GM12878 (cell line): ENCODE results near the gene HPCA. TPM values are rescaled to one million over a fixed set of nuclear protein-coding genes. Genes with fewer than 3 reads are reported as not detected.

Source experiments
- ATAC-seq: fragments of 200-7000 bp; cut with Tn5 transposase; 3 replicates; pipeline ENCODE4 v1.9.1; 2020; ENCODE audit warnings: mild to moderate bottlenecking, moderate library complexity
- BruUV-seq: library from RNA; stranded (reverse); fragments of 400-500 nt; replicated peaks from 2 replicates; lab custom pipeline; 2021; lab: Mats Ljungman, UMichigan
- CTCF ChIA-PET: fragments of 300-600 bp; sonication (Branson Sonifier 250); formaldehyde crosslinking; extraction: SDS; loops from one replicate; lab custom pipeline; 2021; ENCODE audit warnings: inconsistent platforms; lab: Yijun Ruan, JAX
- POLR2A ChIA-PET: fragments of 350-600 bp; formaldehyde crosslinking; extraction: SDS; loops from one replicate; lab custom pipeline; 2021; ENCODE audit warnings: inconsistent platforms; lab: Charles Lee
- RAD21 ChIA-PET: fragments of 300-600 bp; sonication (Branson Sonifier 250); formaldehyde crosslinking; loops from one replicate; lab custom pipeline; 2023; ENCODE audit warnings: antibody characterized with exemption; ENCODE audit not compliant: unreplicated experiment; lab: Charles Lee
- SMC1A ChIA-PET: fragments of 300-600 bp; sonication (Branson Sonifier 250); formaldehyde crosslinking; loops from one replicate; lab custom pipeline; 2023; ENCODE audit not compliant: unreplicated experiment, uncharacterized antibody; lab: Charles Lee
- DNase-seq: peaks from one replicate; pipeline ENCODE4 v3.0.0-alpha.2; 2011; ENCODE audit warnings: low read depth, low spot score
- FAIRE-seq: peaks from 3 replicates; lab custom pipeline; 2011; peaks lifted over from hg19 to GRCh38; lab: Jason Lieb, UNC
- H2AFZ ChIP-seq: 2 replicates; pipeline ENCODE4 v1.6.0; 2011; ENCODE audit warnings: low read depth, low read length, control low read depth; ENCODE audit not compliant: control insufficient read depth
- H3K27ac ChIP-seq: 2 replicates; pipeline ENCODE4 v1.5.1; 2011; ENCODE audit warnings: control low read depth; ENCODE audit not compliant: control insufficient read depth, insufficient read depth
- H3K27me3 ChIP-seq, 2 experiments: replicated peaks in 1 of 2; 2 replicates each; pipeline versions ENCODE4 v1.6.0 to v1.6.1; 2011; ENCODE audit warnings: low read length in 1 of 2; ENCODE audit not compliant: control insufficient read depth in 2 of 2, insufficient read depth in 2 of 2
- H3K36me3 ChIP-seq, 2 experiments: 2 replicates each; pipeline ENCODE4 v1.5.1; 2011; ENCODE audit warnings: low read length in 1 of 2; ENCODE audit not compliant: control insufficient read depth in 2 of 2, insufficient read depth in 2 of 2
- H3K4me1 ChIP-seq: 2 replicates; pipeline ENCODE4 v1.6.1; 2011; ENCODE audit warnings: mild to moderate bottlenecking, low read length, moderate library complexity, mixed read lengths; ENCODE audit not compliant: control insufficient read depth, insufficient read depth
- H3K4me2 ChIP-seq: 2 replicates; pipeline ENCODE4 v1.6.0; 2011; ENCODE audit warnings: control low read depth; ENCODE audit not compliant: control insufficient read depth, insufficient read depth
- H3K4me3 ChIP-seq: fragments of 200-600 bp; sonication (generic); 2 replicates; pipeline ENCODE4 v1.5.1; 2016
- H3K79me2 ChIP-seq: 2 replicates; pipeline ENCODE4 v1.6.0; 2011; ENCODE audit warnings: low read length; ENCODE audit not compliant: control insufficient read depth, insufficient read depth
- H3K9ac ChIP-seq: 2 replicates; pipeline ENCODE4 v1.8.0; 2011; ENCODE audit warnings: low read length, control low read depth, mixed read lengths; ENCODE audit not compliant: control insufficient read depth, insufficient read depth
- H3K9me3 ChIP-seq: replicated peaks from 3 replicates; pipeline ENCODE4 v1.5.1; 2011; ENCODE audit warnings: mild to moderate bottlenecking, low read length; ENCODE audit not compliant: control insufficient read depth, insufficient read depth
- H4K20me1 ChIP-seq: 2 replicates; pipeline ENCODE4 v1.6.0; 2011; ENCODE audit not compliant: control insufficient read depth, insufficient read depth
- ASH2L ChIP-seq: fragments of 300-600, 200-600 bp; sonication (generic); IDR thresholded peaks from 2 replicates; pipeline ENCODE4 v1.6.1; 2017; ENCODE audit warnings: low read depth, mild to moderate bottlenecking, borderline replicate concordance
- CEBPB ChIP-seq, 2 experiments: fragments of 150-350 bp in 1 of 2; IDR thresholded peaks; 2 replicates each; pipeline ENCODE4 v1.6.1; 2012 to 2014; ENCODE audit warnings: low read depth in 2 of 2, low read length in 2 of 2, borderline replicate concordance in 1 of 2, inconsistent platforms in 1 of 2
- EED ChIP-seq: sonication (generic); IDR thresholded peaks from 2 replicates; pipeline ENCODE4 v1.6.1; 2016; ENCODE audit warnings: antibody characterized with exemption, low read depth
- KAT2A ChIP-seq: conservative IDR thresholded peaks from 2 replicates; pipeline ENCODE4 v1.6.1; 2011; ENCODE audit warnings: low read depth, low read length; ENCODE audit not compliant: control insufficient read depth
- KDM1A ChIP-seq: fragments of 200-600 bp; sonication (generic); IDR thresholded peaks from 2 replicates; pipeline ENCODE4 v1.6.1; 2016; ENCODE audit warnings: borderline replicate concordance
- LARP7 ChIP-seq: fragments of 450-650 bp; IDR thresholded peaks from 2 replicates; pipeline ENCODE4 v1.6.1; 2017; ENCODE audit warnings: mild to moderate bottlenecking
- MTA2 ChIP-seq: fragments of 450-650 bp; IDR thresholded peaks from 2 replicates; pipeline ENCODE4 v1.6.1; 2016; ENCODE audit warnings: low read depth, mild to moderate bottlenecking, moderate library complexity
- NR2F1 ChIP-seq: fragments of 450-650 bp; conservative IDR thresholded peaks from 2 replicates; pipeline ENCODE4 v1.6.1; 2017; ENCODE audit warnings: mild to moderate bottlenecking
- POLR2AphosphoS5 ChIP-seq: IDR thresholded peaks from 2 replicates; pipeline ENCODE4 v1.6.1; 2011; ENCODE audit warnings: mild to moderate bottlenecking, low read length, inconsistent platforms
- RAD21 ChIP-seq: IDR thresholded peaks from 2 replicates; pipeline ENCODE4 v1.6.1; 2011; ENCODE audit warnings: mild to moderate bottlenecking, low read depth, low read length, moderate library complexity; ENCODE audit not compliant: insufficient read depth
- SIX5 ChIP-seq: IDR thresholded peaks from 2 replicates; pipeline ENCODE4 v1.6.1; 2011; ENCODE audit warnings: mild to moderate bottlenecking, low read depth, low read length, moderate library complexity; ENCODE audit not compliant: severe bottlenecking
- SMAD1 ChIP-seq: fragments of 450-650 bp; IDR thresholded peaks from 2 replicates; pipeline ENCODE4 v1.6.1; 2018; ENCODE audit warnings: mild to moderate bottlenecking, low read depth; ENCODE audit not compliant: partially characterized antibody
- TARDBP ChIP-seq: IDR thresholded peaks from 2 replicates; pipeline ENCODE4 v1.6.1; 2016; ENCODE audit warnings: borderline replicate concordance
- WGBS: methylation state at CpG from one replicate; pipeline ENCODE4 v1.1.6; 2016; ENCODE audit warnings: low lambda C conversion rate; ENCODE audit not compliant: insufficient replicate concordance, insufficient coverage; ENCODE audit errors: missing lambda C conversion rate; 5-methylcytosine and 5-hydroxymethylcytosine counted together
- in situ Hi-C: fragments of 300-500 bp; cut with MboI; formaldehyde crosslinking; loops from 9 replicates; pipeline ENCODE4 v1.14.3; 2018; ENCODE audit warnings: mixed read lengths
- intact Hi-C: fragments of 100-400 bp; cut with micrococcal nuclease; formaldehyde crosslinking; loops from one replicate; pipeline ENCODE4 v1.14.2; 2022; ENCODE audit not compliant: unreplicated experiment
- polyA plus RNA-seq, 11 experiments: library from polyadenylated mRNA; depleted of rRNA in 4 of 11; unstranded in 6 of 11; stranded (reverse) in 5 of 11; fragments of >200 nt; fragmentation: Nextera tagmentation in 4 of 11; fragmentation: Illumina TruSeq in 1 of 11; extraction: Ambion mirVana in 4 of 11; extraction: Trizol in 1 of 11; gene quantifications; 1 replicate in 1 of 11; 2 replicates in 10 of 11; pipeline versions ENCODE4 v1.2.1 to v1.2.3, GENCODE V29; 2011 to 2016; ENCODE audit warnings: inconsistent platforms in 2 of 11, missing spikeins in 2 of 11, low read depth in 1 of 11
- total RNA-seq, 4 experiments: library from RNA; depleted of rRNA in 3 of 4; stranded (reverse); fragments of >200 nt in 3 of 4; fragmentation: Illumina TruSeq in 1 of 4; extraction: Trizol in 1 of 4; gene quantifications; 2 replicates each; pipeline versions ENCODE4 v1.2.1 to v1.2.3, GENCODE V29; 2013 to 2021
- TF ChIP-seq, protein P1 (sequence below): IDR thresholded peaks from 2 replicates; pipeline ENCODE4 v1.6.1; 2012; ENCODE audit warnings: low read depth, low read length, improper control_type of control experiment

Gene HPCA
- total and polyA plus RNA-seq, 10 of the 15 experiments (the other 5 are each of a cell fraction or from before 2014, with no cell fraction given) = 0.11 TPM; not detected in 9

DNA sequence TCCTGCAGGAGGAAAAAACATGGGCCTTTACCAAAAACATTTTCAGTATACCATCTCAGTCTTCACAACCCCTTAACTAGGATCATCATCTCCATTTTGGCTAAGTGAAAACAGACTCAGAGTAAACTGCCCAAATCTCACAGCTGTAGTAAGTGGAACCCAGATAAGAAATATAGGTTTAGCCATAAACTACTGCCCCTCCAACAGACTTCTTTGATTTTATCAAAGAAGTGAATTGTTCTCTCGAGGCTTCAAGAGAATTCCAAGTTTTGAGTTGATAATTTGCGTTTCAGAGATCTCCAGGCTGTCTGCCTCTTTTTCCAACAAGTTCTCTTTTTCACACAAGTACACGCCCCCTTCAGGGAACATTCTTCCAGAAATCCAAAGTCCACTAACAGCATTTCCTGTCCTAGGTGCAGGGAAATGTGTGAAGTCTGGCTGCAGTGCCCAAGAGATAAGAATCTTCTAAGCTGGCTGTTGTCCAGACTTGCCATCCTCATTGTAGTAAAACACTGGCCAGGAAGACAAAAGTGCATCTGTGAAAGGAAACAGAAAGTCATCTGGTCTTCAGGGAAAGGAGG, 47.5 kb downstream of the HPCA start:
- CTCF ChIA-PET = interaction anchor here (0.7 to 8.1 kb wide), 37 partner anchors 9 to 429 kb away, joined by 3 to 183 read pairs (median 6); partner anchors contain the start of gene AZIN2
- H3K27ac ChIP-seq = no peak overlapping the region
- H3K4me2 ChIP-seq = no peak overlapping the region
- no peaks in the 10 kb centered on the region for H3K9me3 ChIP-seq
- no TSS peak for BruUV-seq
- H3K36me3 ChIP-seq = peaks cover 5 to 7% of the 10 kb centered on the region in 2 experiments; a peak in 3 of 4 replicates
- H4K20me1 ChIP-seq = no peaks in the 10 kb centered on the region
- ATAC-seq = peak; percentile 46
- H2AFZ ChIP-seq = no peak overlapping the region
- H3K4me3 ChIP-seq = no peak overlapping the region
- H3K27me3 ChIP-seq = no peaks in the 10 kb centered on the region
- H3K79me2 ChIP-seq = no peaks in the 10 kb centered on the region
- WGBS = 66% methylated on average over 3 of the region's 3 CpGs
- no peak for FAIRE-seq
- TF ChIP-seq KAT2A (no peak), RAD21 (no peak), CEBPB (IDR thresholded peaks at IDR 0.05; ENCODE audit: borderline replicate concordance in 1 of 2, low read depth in 2 of 2, low read length in 2 of 2) (no peak), SIX5 (no peak), KDM1A (no peak), SMAD1 (no peak), ASH2L (no peak), LARP7 (no peak), EED (no peak), POLR2AphosphoS5 (no peak), MTA2 (no peak), NR2F1 (no peak), TARDBP (no peak)
- TF ChIP-seq, protein P1, sequence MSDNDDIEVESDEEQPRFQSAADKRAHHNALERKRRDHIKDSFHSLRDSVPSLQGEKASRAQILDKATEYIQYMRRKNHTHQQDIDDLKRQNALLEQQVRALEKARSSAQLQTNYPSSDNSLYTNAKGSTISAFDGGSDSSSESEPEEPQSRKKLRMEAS = no peak
- TF ChIP-seq, all 136 proteins: peak for 0
- no peak for DNase-seq
- intact Hi-C loops = loop anchor here (1.0 kb wide), 3 partner anchors 73 to 152 kb away; no protein-coding TSS in a partner anchor
- ChIA-PET POLR2A (interaction anchor here (1.9 kb wide), 1 partner anchor 30 kb away, joined by 5 read pairs; the partner anchor contains the start of gene RNF19B), RAD21 (interaction anchor here (0.7 to 5.4 kb wide), 18 partner anchors 13 to 193 kb away, joined by 3 to 67 read pairs (median 4); partner anchors contain the start of gene RNF19B), SMC1A (interaction anchor here (0.7 to 8.4 kb wide), 19 partner anchors 10 to 193 kb away, joined by 3 to 110 read pairs (median 7); no protein-coding TSS in a partner anchor)
- in situ Hi-C loops = loop anchor here (5.0 to 25.0 kb wide), 3 partner anchors 73 to 678 kb away; no protein-coding TSS in a partner anchor
- Histone ChIP-seq H3K9ac (no peak overlapping the region), H3K4me1 (no peaks in the 10 kb centered on the region)
